ENCODE results near the gene TBC1D10A. TPM values are rescaled to one million over a fixed set of nuclear protein-coding genes. Genes with fewer than 3 reads are reported as not detected.
A peak's percentile ranks its signal among the peaks of the same experiment; 100 is the strongest.

The TBC1D10A gene
- total RNA-seq, 1 experiment from 2014 or later: 8.4 TPM

DNA sequence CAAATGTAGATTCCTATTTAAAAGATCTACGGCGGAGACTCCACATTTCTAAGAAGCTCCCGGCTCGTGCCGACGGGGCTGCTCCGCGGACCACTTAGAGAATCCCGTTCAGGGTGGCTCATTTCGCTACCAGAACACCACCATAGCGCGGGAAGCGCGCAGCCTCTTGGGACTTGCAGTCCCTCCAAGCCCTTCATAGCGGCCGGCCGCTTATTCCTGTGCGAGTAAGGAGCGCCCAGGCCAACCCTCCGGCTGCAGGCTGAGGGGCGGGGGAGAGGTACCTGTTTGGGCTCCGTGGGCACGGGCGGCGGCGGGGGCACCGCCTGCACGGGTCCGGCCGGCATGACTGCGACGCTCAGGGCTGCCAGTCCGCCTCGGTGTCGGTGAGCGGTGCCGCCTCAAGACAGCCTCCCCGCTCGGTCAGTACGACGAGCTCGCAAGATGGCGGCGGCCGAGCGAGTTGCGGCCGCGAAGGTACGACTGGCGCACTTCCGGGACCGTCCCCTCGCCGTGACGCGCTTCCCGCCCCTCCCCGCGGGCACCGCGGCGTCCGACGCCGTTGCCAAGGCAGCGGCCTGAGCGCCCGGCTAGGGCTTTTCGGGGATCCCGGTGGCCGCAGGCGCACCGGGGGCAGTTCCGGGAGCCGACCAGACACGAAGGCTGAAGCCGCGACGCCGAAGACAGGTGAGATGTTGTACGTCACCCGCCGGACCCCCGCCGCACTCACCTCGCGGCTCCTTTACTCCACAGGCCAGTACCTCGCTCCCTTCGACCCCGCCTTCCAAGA lies 29.9 kb upstream of the TBC1D10A start, which contains the start of the genes CCDC157 and SF3A1:
Gene CCDC157, plus strand, starts transcription at position 559 of the 787 bp plus-strand sequence. CDS start 8,994 bp downstream, outside the sequence.
Gene SF3A1, minus strand, starts transcription at position 446 of the 787 bp plus-strand sequence. Its CDS starts 102 bp downstream, at position 344.
- Histone ChIP-seq H4K8ac (replicated peaks; ENCODE audit: insufficient read length, low read depth, low read length) (no peak within 1 kb of the TSS), H3K27ac (ENCODE audit: insufficient read length, low read depth, low read length) (no peak within 1 kb of the TSS), H3K4ac (ENCODE audit: low read depth, low read length) (no peak within 1 kb of the TSS), H3K18ac (ENCODE audit: insufficient read length, low read depth, low read length) (peak within 1 kb of the TSS; percentile 98), H3K4me2 (ENCODE audit: insufficient read depth, insufficient read length, low read length) (peak within 1 kb of the TSS; percentile 75), H4K20me1 (ENCODE audit: control insufficient read depth, insufficient read depth, insufficient read length) (no peaks in the 10 kb centered on the region), H3K79me1 (ENCODE audit: insufficient read depth, low read depth, low read length, poor library complexity, severe bottlenecking) (peaks cover 10% of the 10 kb centered on the region), H2AFZ (ENCODE audit: low read length) (no peak within 1 kb of the TSS), H2BK12ac (ENCODE audit: insufficient read length, low read depth, low read length) (no peak within 1 kb of the TSS), H3T11ph (ENCODE audit: low read length) (no peak within 1 kb of the TSS), H3K9ac (ENCODE audit: extremely low read depth, insufficient read length, low read length) (peak within 1 kb of the TSS; percentile 77), H3K27me3 (ENCODE audit: insufficient read depth, low read length) (no peaks in the 10 kb centered on the region), H3K56ac (ENCODE audit: insufficient read length, low read depth, low read length) (no peak within 1 kb of the TSS), H2BK20ac (ENCODE audit: low read depth, low read length, poor library complexity, severe bottlenecking) (no peak within 1 kb of the TSS), H2BK5ac (ENCODE audit: insufficient read length, low read length) (no peak within 1 kb of the TSS), H3K14ac (ENCODE audit: insufficient read depth, low read length) (peak within 1 kb of the TSS; percentile 98), H3K23ac (ENCODE audit: insufficient read length, low read depth, low read length) (no peak within 1 kb of the TSS), H3K4me1 (ENCODE audit: insufficient read depth, low read length) (no peaks in the 10 kb centered on the region; the same call in 1 of the 2 replicates), H3K79me2 (ENCODE audit: insufficient read depth, low read length) (peaks cover 18% of the 10 kb centered on the region), H2AK5ac (ENCODE audit: insufficient read length, low read length) (no peak within 1 kb of the TSS), H2BK15ac (ENCODE audit: low read depth, low read length) (no peak within 1 kb of the TSS), H2BK120ac (ENCODE audit: low read depth, low read length, poor library complexity, severe bottlenecking) (no peak within 1 kb of the TSS), H4K91ac (ENCODE audit: insufficient read length, low read depth, low read length) (no peak within 1 kb of the TSS), H3K23me2 (ENCODE audit: insufficient read length, low read depth, low read length, poor library complexity, severe bottlenecking) (peaks cover 3% of the 10 kb centered on the region), H3K9me3 (ENCODE audit: control insufficient read depth, low read depth, low read length) (no peaks in the 10 kb centered on the region), H4K5ac (ENCODE audit: insufficient read length, low read depth, low read length) (no peak within 1 kb of the TSS)
- WGBS (ENCODE audit: extremely low coverage, insufficient read length, low lambda C conversion rate): no CpG with 5 or more reads among the region's 91 CpGs
- Mint-ChIP-seq H3K36me3 (ENCODE audit: insufficient read depth in 1 of 3, low read depth in 3 of 3) (peaks cover 12 to 26% (median 25%) of the 10 kb centered on the region in 3 experiments), H3K9me3 (no peaks in the 10 kb centered on the region), H3K4me1 (peaks cover 14 to 18% of the 10 kb centered on the region in 2 experiments), H3K4me3 (peak within 1 kb of the TSS; percentile 96 to 99), H3K27ac (peak within 1 kb of the TSS; percentile 83 to 98 (median 97)), H3K27me3 (ENCODE audit: low read depth) (no peaks in the 10 kb centered on the region)
- TF ChIP-seq, protein P1, sequence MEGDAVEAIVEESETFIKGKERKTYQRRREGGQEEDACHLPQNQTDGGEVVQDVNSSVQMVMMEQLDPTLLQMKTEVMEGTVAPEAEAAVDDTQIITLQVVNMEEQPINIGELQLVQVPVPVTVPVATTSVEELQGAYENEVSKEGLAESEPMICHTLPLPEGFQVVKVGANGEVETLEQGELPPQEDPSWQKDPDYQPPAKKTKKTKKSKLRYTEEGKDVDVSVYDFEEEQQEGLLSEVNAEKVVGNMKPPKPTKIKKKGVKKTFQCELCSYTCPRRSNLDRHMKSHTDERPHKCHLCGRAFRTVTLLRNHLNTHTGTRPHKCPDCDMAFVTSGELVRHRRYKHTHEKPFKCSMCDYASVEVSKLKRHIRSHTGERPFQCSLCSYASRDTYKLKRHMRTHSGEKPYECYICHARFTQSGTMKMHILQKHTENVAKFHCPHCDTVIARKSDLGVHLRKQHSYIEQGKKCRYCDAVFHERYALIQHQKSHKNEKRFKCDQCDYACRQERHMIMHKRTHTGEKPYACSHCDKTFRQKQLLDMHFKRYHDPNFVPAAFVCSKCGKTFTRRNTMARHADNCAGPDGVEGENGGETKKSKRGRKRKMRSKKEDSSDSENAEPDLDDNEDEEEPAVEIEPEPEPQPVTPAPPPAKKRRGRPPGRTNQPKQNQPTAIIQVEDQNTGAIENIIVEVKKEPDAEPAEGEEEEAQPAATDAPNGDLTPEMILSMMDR (conservative IDR thresholded peaks at IDR 0.05): no peak
- peak; percentile 93 for DNase-seq

All from H9 (cell line).